ENCODE results near the gene CAMTA1. TPM values are rescaled to one million over a fixed set of nuclear protein-coding genes. Genes with fewer than 3 reads are reported as not detected.

CAMTA1 gene
- total RNA-seq, 1 experiment from 2014 or later, result 82.2 TPM

DNA sequence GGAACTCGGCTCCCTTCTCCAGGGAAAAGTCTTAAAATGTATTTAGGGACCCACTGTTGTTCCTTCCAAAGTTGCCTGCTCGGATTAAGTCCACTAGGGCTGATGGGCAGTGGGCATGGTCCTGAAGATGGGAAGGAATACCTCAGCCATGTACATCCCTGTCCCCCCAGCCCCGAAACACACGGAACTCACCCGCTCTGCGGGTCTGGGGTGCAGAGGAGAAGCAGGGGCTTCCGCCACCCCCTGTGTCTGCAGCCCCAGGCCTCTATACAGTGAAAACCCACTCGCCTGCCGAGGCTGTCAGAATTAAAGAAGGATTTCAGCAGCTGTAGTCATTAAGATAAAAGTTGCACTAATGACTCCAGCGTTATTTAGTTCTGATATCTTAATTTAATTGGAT lies 773.2 kb downstream of the CAMTA1 start:
- Histone ChIP-seq H3K36me3 (ENCODE audit: control insufficient read depth, insufficient read depth, low read length) (no peaks in the 10 kb centered on the region), H3K4me1 (ENCODE audit: control insufficient read depth, insufficient read depth, low read length) (no peaks in the 10 kb centered on the region), H3K9me3 (ENCODE audit: control insufficient read depth, insufficient read depth, low read depth, low read length) (no peaks in the 10 kb centered on the region), H3K4me3 (ENCODE audit: low read depth in 2 of 2, low read length in 2 of 2) (no peak overlapping the region), H3K27me3 (ENCODE audit: control insufficient read depth, insufficient read depth, low read length) (no peaks in the 10 kb centered on the region), H3K27ac (ENCODE audit: low read length) (no peak overlapping the region)
- ChIA-PET CTCF (no interaction called here), POLR2A (no interaction called here)
- TF ChIP-seq, protein P1, sequence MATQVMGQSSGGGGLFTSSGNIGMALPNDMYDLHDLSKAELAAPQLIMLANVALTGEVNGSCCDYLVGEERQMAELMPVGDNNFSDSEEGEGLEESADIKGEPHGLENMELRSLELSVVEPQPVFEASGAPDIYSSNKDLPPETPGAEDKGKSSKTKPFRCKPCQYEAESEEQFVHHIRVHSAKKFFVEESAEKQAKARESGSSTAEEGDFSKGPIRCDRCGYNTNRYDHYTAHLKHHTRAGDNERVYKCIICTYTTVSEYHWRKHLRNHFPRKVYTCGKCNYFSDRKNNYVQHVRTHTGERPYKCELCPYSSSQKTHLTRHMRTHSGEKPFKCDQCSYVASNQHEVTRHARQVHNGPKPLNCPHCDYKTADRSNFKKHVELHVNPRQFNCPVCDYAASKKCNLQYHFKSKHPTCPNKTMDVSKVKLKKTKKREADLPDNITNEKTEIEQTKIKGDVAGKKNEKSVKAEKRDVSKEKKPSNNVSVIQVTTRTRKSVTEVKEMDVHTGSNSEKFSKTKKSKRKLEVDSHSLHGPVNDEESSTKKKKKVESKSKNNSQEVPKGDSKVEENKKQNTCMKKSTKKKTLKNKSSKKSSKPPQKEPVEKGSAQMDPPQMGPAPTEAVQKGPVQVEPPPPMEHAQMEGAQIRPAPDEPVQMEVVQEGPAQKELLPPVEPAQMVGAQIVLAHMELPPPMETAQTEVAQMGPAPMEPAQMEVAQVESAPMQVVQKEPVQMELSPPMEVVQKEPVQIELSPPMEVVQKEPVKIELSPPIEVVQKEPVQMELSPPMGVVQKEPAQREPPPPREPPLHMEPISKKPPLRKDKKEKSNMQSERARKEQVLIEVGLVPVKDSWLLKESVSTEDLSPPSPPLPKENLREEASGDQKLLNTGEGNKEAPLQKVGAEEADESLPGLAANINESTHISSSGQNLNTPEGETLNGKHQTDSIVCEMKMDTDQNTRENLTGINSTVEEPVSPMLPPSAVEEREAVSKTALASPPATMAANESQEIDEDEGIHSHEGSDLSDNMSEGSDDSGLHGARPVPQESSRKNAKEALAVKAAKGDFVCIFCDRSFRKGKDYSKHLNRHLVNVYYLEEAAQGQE (IDR thresholded peaks at IDR 0.05; ENCODE audit: insufficient read depth in 1 of 2, low read depth in 2 of 2, low read length in 1 of 2), result no peak
- TF ChIP-seq SIN3A (IDR thresholded peaks at IDR 0.05; ENCODE audit: borderline replicate concordance, insufficient read depth, low read depth, low read length) (no peak), TCF7L2 (IDR thresholded peaks at IDR 0.05; ENCODE audit: low read depth, low read length) (no peak), POLR2AphosphoS5 (IDR thresholded peaks at IDR 0.05; ENCODE audit: low read depth, low read length) (no peak)
- TF ChIP-seq, protein P2, sequence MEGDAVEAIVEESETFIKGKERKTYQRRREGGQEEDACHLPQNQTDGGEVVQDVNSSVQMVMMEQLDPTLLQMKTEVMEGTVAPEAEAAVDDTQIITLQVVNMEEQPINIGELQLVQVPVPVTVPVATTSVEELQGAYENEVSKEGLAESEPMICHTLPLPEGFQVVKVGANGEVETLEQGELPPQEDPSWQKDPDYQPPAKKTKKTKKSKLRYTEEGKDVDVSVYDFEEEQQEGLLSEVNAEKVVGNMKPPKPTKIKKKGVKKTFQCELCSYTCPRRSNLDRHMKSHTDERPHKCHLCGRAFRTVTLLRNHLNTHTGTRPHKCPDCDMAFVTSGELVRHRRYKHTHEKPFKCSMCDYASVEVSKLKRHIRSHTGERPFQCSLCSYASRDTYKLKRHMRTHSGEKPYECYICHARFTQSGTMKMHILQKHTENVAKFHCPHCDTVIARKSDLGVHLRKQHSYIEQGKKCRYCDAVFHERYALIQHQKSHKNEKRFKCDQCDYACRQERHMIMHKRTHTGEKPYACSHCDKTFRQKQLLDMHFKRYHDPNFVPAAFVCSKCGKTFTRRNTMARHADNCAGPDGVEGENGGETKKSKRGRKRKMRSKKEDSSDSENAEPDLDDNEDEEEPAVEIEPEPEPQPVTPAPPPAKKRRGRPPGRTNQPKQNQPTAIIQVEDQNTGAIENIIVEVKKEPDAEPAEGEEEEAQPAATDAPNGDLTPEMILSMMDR (IDR thresholded peaks at IDR 0.05), result no peak
- in situ Hi-C loops (cut with HindIII; ENCODE audit: low pct_unique_long_range_greater_than_20kb, low sequenced_read_pairs), result no loop called here
- no peak for ATAC-seq
- BruUV-seq (replicated peaks), result no TSS peak
- DNase-seq (ENCODE audit: low read depth, low spot score), result no peak
- intact Hi-C loops (cut with micrococcal nuclease; ENCODE audit: unreplicated experiment), result no loop called here

DNA sequence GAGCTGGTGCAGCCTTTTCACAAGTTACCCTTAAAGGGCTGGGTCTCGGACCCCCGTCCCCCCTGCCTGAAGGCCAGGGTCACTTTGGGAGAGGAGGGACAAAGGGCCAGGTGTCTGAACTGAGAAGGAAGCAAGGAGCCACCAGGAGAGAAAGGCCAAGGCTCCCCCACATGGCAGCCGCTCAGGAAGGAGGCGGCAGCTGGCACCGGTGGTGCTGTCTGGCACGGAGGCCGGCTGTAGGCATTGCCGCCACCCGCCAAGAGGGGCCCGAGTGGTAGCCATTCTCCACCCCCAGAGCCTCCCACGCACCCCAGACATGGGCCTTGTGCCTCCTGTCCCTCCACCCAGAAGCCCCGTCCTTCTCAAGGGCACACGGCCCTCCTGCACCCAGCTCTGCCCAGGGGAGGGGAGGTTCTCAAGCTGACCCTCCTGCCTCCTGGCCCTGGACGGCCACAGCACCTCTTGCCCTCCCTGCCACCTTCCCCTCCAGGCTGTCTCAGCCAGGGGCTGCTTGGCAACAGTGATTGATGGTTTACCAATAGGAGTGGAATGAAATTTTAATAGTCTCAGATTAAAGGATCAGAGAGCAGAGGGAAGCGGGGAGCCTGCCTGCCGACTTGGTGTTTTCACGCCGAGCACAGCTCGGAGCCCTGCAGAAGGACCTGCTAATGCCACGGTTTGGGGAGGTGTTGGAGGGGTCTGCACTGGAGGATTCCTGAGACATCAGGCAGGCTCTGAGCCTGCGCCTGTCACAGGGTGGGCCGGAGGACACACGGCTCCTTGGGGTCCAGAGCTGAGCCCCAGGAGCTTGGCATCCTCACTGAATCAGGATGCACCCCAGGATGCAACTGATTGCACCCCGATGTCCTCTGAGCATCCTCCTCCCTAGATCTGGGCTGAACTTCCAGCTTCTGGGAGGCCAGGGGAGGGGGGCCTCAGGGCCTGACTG lies 773.9 kb downstream of the CAMTA1 start:
- no peaks in the 10 kb centered on the region for H3K27me3 ChIP-seq (ENCODE audit: control insufficient read depth, insufficient read depth, low read length)
- ATAC-seq, result no peak
- H3K36me3 ChIP-seq (ENCODE audit: control insufficient read depth, insufficient read depth, low read length), result no peaks in the 10 kb centered on the region
- TF ChIP-seq TCF7L2 (IDR thresholded peaks at IDR 0.05; ENCODE audit: low read depth, low read length), result no peak
- TF ChIP-seq SIN3A (IDR thresholded peaks at IDR 0.05; ENCODE audit: borderline replicate concordance, insufficient read depth, low read depth, low read length), result no peak
- TF ChIP-seq, protein P1 (IDR thresholded peaks at IDR 0.05; ENCODE audit: insufficient read depth in 1 of 2, low read depth in 2 of 2, low read length in 1 of 2), result no peak
- no peak for TF ChIP-seq POLR2AphosphoS5 (IDR thresholded peaks at IDR 0.05; ENCODE audit: low read depth, low read length)
- TF ChIP-seq, protein P2 (IDR thresholded peaks at IDR 0.05), result no peak
- BruUV-seq (replicated peaks), result no TSS peak
- no peak for DNase-seq (ENCODE audit: low read depth, low spot score)
- no peak overlapping the region for H3K4me3 ChIP-seq (ENCODE audit: low read depth in 2 of 2, low read length in 2 of 2)
- POLR2A ChIA-PET, result no interaction called here
- H3K27ac ChIP-seq (ENCODE audit: low read length), result no peak overlapping the region
- in situ Hi-C loops (cut with HindIII; ENCODE audit: low pct_unique_long_range_greater_than_20kb, low sequenced_read_pairs) (no loop called here), intact Hi-C loops (cut with micrococcal nuclease; ENCODE audit: unreplicated experiment) (no loop called here)
- H3K9me3 ChIP-seq (ENCODE audit: control insufficient read depth, insufficient read depth, low read depth, low read length), result no peaks in the 10 kb centered on the region
- no peaks in the 10 kb centered on the region for H3K4me1 ChIP-seq (ENCODE audit: control insufficient read depth, insufficient read depth, low read length)
- CTCF ChIA-PET, result no interaction called here
